ENCODE results near the gene DLL1. TPM values are rescaled to one million over a fixed set of nuclear protein-coding genes. Genes with fewer than 3 reads are reported as not detected.

DLL1 gene
- total RNA-seq, 1 experiment from 2014 or later: 0.84 TPM

- TF ChIP-seq EZH2 (IDR thresholded peaks at IDR 0.05; ENCODE audit: low read length, unreplicated experiment) (no peak), EZH2phosphoT487 (IDR thresholded peaks at IDR 0.05; ENCODE audit: borderline replicate concordance, low read length) (no peak)
- TF ChIP-seq, protein P1, sequence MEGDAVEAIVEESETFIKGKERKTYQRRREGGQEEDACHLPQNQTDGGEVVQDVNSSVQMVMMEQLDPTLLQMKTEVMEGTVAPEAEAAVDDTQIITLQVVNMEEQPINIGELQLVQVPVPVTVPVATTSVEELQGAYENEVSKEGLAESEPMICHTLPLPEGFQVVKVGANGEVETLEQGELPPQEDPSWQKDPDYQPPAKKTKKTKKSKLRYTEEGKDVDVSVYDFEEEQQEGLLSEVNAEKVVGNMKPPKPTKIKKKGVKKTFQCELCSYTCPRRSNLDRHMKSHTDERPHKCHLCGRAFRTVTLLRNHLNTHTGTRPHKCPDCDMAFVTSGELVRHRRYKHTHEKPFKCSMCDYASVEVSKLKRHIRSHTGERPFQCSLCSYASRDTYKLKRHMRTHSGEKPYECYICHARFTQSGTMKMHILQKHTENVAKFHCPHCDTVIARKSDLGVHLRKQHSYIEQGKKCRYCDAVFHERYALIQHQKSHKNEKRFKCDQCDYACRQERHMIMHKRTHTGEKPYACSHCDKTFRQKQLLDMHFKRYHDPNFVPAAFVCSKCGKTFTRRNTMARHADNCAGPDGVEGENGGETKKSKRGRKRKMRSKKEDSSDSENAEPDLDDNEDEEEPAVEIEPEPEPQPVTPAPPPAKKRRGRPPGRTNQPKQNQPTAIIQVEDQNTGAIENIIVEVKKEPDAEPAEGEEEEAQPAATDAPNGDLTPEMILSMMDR (conservative IDR thresholded peaks at IDR 0.05; ENCODE audit: low read depth, low read length): no peak
- H3K79me2 ChIP-seq (ENCODE audit: low read length): no peaks in the 10 kb centered on the region
- no peak overlapping the region for H3K9ac ChIP-seq (ENCODE audit: low read length)
- POLR2A ChIA-PET (ENCODE audit: unreplicated experiment): no interaction called here
- no peaks in the 10 kb centered on the region for H3F3A ChIP-seq (ENCODE audit: low read length, unreplicated experiment)
- no peaks in the 10 kb centered on the region for H3K9me3 ChIP-seq (ENCODE audit: low read length)
- ATAC-seq (no peak), DNase-seq (no peak)
- BruUV-seq (replicated peaks): no TSS peak
- H3K4me1 ChIP-seq (ENCODE audit: insufficient read depth, low read length): peaks cover 4% of the 10 kb centered on the region; the same call in 1 of the 2 replicates
- CTCF ChIA-PET: no interaction called here
- H3K4me2 ChIP-seq (ENCODE audit: low read length): no peak overlapping the region
- H3K9me2 ChIP-seq (replicated peaks; ENCODE audit: low read length): no peaks in the 10 kb centered on the region
- no peak overlapping the region for H3K4me3 ChIP-seq (ENCODE audit: low read length)
- intact Hi-C loops (cut with micrococcal nuclease): no loop called here
- no peaks in the 10 kb centered on the region for H3K36me3 ChIP-seq (ENCODE audit: low read depth, low read length)
- H3K27ac ChIP-seq (ENCODE audit: low read length): no peak overlapping the region
- no peak overlapping the region for H2AFZ ChIP-seq (ENCODE audit: low read length)
- no peaks in the 10 kb centered on the region for H3K27me3 ChIP-seq (ENCODE audit: low read length)
- no peaks in the 10 kb centered on the region for H4K20me1 ChIP-seq (ENCODE audit: low read length)
Observed at GRCh38 chr6:170248861-170249600, 41.8 kb downstream of the DLL1 start.

GRCh38 chr6:170248111-170248805 lies 42.6 kb downstream of the DLL1 start:
- Histone ChIP-seq H3K27ac (ENCODE audit: low read length) (no peak overlapping the region), H3K27me3 (ENCODE audit: low read length) (no peaks in the 10 kb centered on the region), H3K4me3 (ENCODE audit: low read length) (no peak overlapping the region), H3K36me3 (ENCODE audit: low read depth, low read length) (no peaks in the 10 kb centered on the region), H3K9me3 (ENCODE audit: low read length) (no peaks in the 10 kb centered on the region), H3K9ac (ENCODE audit: low read length) (no peak overlapping the region), H3K9me2 (replicated peaks; ENCODE audit: low read length) (no peaks in the 10 kb centered on the region), H4K20me1 (ENCODE audit: low read length) (no peaks in the 10 kb centered on the region), H2AFZ (ENCODE audit: low read length) (no peak overlapping the region), H3K4me2 (ENCODE audit: low read length) (no peak overlapping the region), H3F3A (ENCODE audit: low read length, unreplicated experiment) (no peaks in the 10 kb centered on the region), H3K79me2 (ENCODE audit: low read length) (no peaks in the 10 kb centered on the region), H3K4me1 (ENCODE audit: insufficient read depth, low read length) (peaks cover 4% of the 10 kb centered on the region; the same call in 1 of the 2 replicates)
- DNase-seq (no peak), ATAC-seq (no peak)
- BruUV-seq (replicated peaks): no TSS peak
- ChIA-PET CTCF (no interaction called here), POLR2A (ENCODE audit: unreplicated experiment) (no interaction called here)
- intact Hi-C loops (cut with micrococcal nuclease): no loop called here
- TF ChIP-seq EZH2 (IDR thresholded peaks at IDR 0.05; ENCODE audit: low read length, unreplicated experiment) (no peak), EZH2phosphoT487 (IDR thresholded peaks at IDR 0.05; ENCODE audit: borderline replicate concordance, low read length) (no peak)
- TF ChIP-seq, protein P1 (conservative IDR thresholded peaks at IDR 0.05; ENCODE audit: low read depth, low read length): no peak
